A549 (cell line): Measurements from ENCODE around the gene LRP6. TPM values are rescaled to one million over a fixed set of nuclear protein-coding genes. Genes with fewer than 3 reads are reported as not detected.
"Not testable (repeated sequence)": the region's sequence is repeated elsewhere in the genome, so short reads cannot be mapped to it uniquely, and the experiment has no call there.

Experiments used
- ATAC-seq, 2 experiments: fragments of 200-7000 bp in 1 of 2; fragments of >200 bp in 1 of 2; cut with Nextera tagmentation in 1 of 2; cut with Tn5 transposase in 1 of 2; 3 replicates each; pipeline versions ENCODE4 v1.8.0 to v1.9.1; 2018 to 2020; ENCODE audit warnings: mild to moderate bottlenecking in 1 of 2, moderate library complexity in 1 of 2
- CTCF ChIA-PET: fragments of 300-600 bp; sonication (Branson Sonifier 250); formaldehyde crosslinking; extraction: SDS; loops from one replicate; lab custom pipeline; 2021; ENCODE audit warnings: antibody characterized with exemption, inconsistent platforms; lab: Yijun Ruan, JAX
- POLR2A ChIA-PET: fragments of 350-600 bp; formaldehyde crosslinking; extraction: SDS; loops from one replicate; lab custom pipeline; 2021; ENCODE audit warnings: antibody characterized with exemption, inconsistent platforms; lab: Yijun Ruan, JAX
- DNase-seq, 2 experiments: peaks; one replicate each; pipeline versions ENCODE4 v3.0.0 to v3.0.0-alpha.2; 2011 to 2016; ENCODE audit warnings: low read depth in 1 of 2, low spot score in 1 of 2
- FAIRE-seq: peaks from 2 replicates; lab custom pipeline; 2011; peaks lifted over from hg19 to GRCh38; lab: Jason Lieb, UNC
- H3K27ac ChIP-seq, 2 experiments: fragments of >200 bp; sonication (Bioruptor Twin); formaldehyde crosslinking; 3 replicates each; pipeline ENCODE4 v1.5.1; 2016 to 2017
- H3K4me1 ChIP-seq: fragments of >200 bp; sonication (Bioruptor Twin); formaldehyde crosslinking; 3 replicates; pipeline ENCODE4 v1.6.1; 2016
- H3K4me2 ChIP-seq: fragments of >200 bp; sonication (Bioruptor Twin); formaldehyde crosslinking; 3 replicates; pipeline ENCODE4 v1.6.1; 2016
- H3K4me3 ChIP-seq: fragments of >200 bp; sonication (Bioruptor Twin); formaldehyde crosslinking; 3 replicates; pipeline ENCODE4 v1.5.1; 2016
- H3K9me3 ChIP-seq: fragments of >200 bp; sonication (Bioruptor Twin); formaldehyde crosslinking; 3 replicates; pipeline ENCODE4 v1.6.1; 2016
- CHD2 ChIP-seq: fragments of 150-350 bp; IDR thresholded peaks from 2 replicates; pipeline ENCODE4 v1.6.1; 2014; ENCODE audit warnings: low read length; ENCODE audit not compliant: partially characterized antibody
- EHF ChIP-seq: fragments of 250-450 bp; sonication (Bioruptor Pico); IDR thresholded peaks from 2 replicates; pipeline ENCODE4 v1.5.0; 2020; ENCODE audit warnings: mild to moderate bottlenecking
- EHMT2 ChIP-seq: fragments of 200-600 bp; sonication (generic); IDR thresholded peaks from 2 replicates; pipeline ENCODE4 v1.6.1; 2016; ENCODE audit warnings: antibody characterized with exemption, low read depth, mild to moderate bottlenecking, moderate library complexity
- FOSB ChIP-seq: fragments of 250-450 bp; sonication (Bioruptor Pico); IDR thresholded peaks from 2 replicates; pipeline ENCODE4 v1.5.0; 2020; ENCODE audit warnings: mild to moderate bottlenecking, moderate library complexity
- HOXB5 ChIP-seq: fragments of 250-450 bp; sonication (Bioruptor Pico); IDR thresholded peaks from 2 replicates; pipeline ENCODE4 v1.5.0; 2020; ENCODE audit warnings: mild to moderate bottlenecking, moderate library complexity
- KDM1A ChIP-seq: fragments of 200-600 bp; sonication (generic); IDR thresholded peaks from 2 replicates; pipeline ENCODE4 v1.6.1; 2016; ENCODE audit warnings: low read depth, mild to moderate bottlenecking
- MAZ ChIP-seq: fragments of 150-350 bp; IDR thresholded peaks from 2 replicates; pipeline ENCODE4 v1.6.1; 2014; ENCODE audit warnings: antibody characterized with exemption, low read depth, low read length, borderline replicate concordance
- NFE2L2 ChIP-seq: fragments of 150-350 bp; conservative IDR thresholded peaks from 2 replicates; pipeline ENCODE4 v1.6.1; 2014; ENCODE audit warnings: low read length
- PHF8 ChIP-seq: fragments of 200-600 bp; sonication (generic); IDR thresholded peaks from 2 replicates; pipeline ENCODE4 v1.6.1; 2016; ENCODE audit warnings: low read depth, mild to moderate bottlenecking, antibody characterized with exemption, moderate library complexity, borderline replicate concordance
- RAD21 ChIP-seq, 2 experiments: fragments of >200 bp in 1 of 2; sonication (Bioruptor Twin) in 1 of 2; formaldehyde crosslinking in 1 of 2; IDR thresholded peaks in 1 of 2; conservative IDR thresholded peaks in 1 of 2; 2 replicates in 1 of 2; 3 replicates in 1 of 2; pipeline ENCODE4 v1.6.1; 2012 to 2018; ENCODE audit warnings: inconsistent platforms in 1 of 2
- RARB ChIP-seq: fragments of 250-450 bp; sonication (Bioruptor Pico); IDR thresholded peaks from 2 replicates; pipeline ENCODE4 v1.8.0; 2021; ENCODE audit warnings: mild to moderate bottlenecking, moderate library complexity
- SREBF2 ChIP-seq: fragments of 450-650 bp; IDR thresholded peaks from 2 replicates; pipeline ENCODE4 v1.6.1; 2014; ENCODE audit warnings: mild to moderate bottlenecking, moderate library complexity
- TP53 ChIP-seq: fragments of 250-450 bp; sonication (Bioruptor Pico); IDR thresholded peaks from 2 replicates; pipeline ENCODE4 v1.5.0; 2021; ENCODE audit warnings: mild to moderate bottlenecking, moderate library complexity
- ZC3H11A ChIP-seq: fragments of 450-650 bp; IDR thresholded peaks from 2 replicates; pipeline ENCODE4 v1.6.1; 2014; ENCODE audit warnings: antibody characterized with exemption, mild to moderate bottlenecking
- ZFP36 ChIP-seq: fragments of 450-650 bp; IDR thresholded peaks from 2 replicates; pipeline ENCODE4 v1.6.1; 2014; ENCODE audit warnings: borderline replicate concordance; ENCODE audit not compliant: partially characterized antibody
- WGBS: methylation state at CpG from one replicate; pipeline ENCODE4 v1.1.6; 2017; ENCODE audit errors: missing lambda C conversion rate; 5-methylcytosine and 5-hydroxymethylcytosine counted together
- polyA plus RNA-seq, 4 experiments: library from polyadenylated mRNA; depleted of rRNA in 3 of 4; stranded (reverse); fragments of >200 nt; fragmentation: RNase III in 1 of 4; extraction: RNeasy Plus Mini Kit Qiagen cat#74134 plus additional on column Dnase treatment in 1 of 4; gene quantifications; 2 replicates in 3 of 4; 3 replicates in 1 of 4; pipeline ENCODE4 v1.2.3, GENCODE V29; 2011 to 2017
- TF ChIP-seq, protein P1 (sequence below): fragments of 150-350 bp; IDR thresholded peaks from 2 replicates; pipeline ENCODE4 v1.6.1; 2014; ENCODE audit warnings: low read depth, mild to moderate bottlenecking, low read length
- TF ChIP-seq, protein P2 (sequence below): fragments of >200 bp; sonication (Bioruptor Twin); formaldehyde crosslinking; IDR thresholded peaks from 3 replicates; pipeline ENCODE4 v1.6.1; 2016
- TF ChIP-seq, protein P3 (sequence below): fragments of 450-650 bp; IDR thresholded peaks from 2 replicates; pipeline ENCODE4 v1.6.1; 2014; ENCODE audit warnings: antibody characterized with exemption
- TF ChIP-seq, protein P4 (sequence below): fragments of 200-600 bp; sonication (generic); IDR thresholded peaks from 2 replicates; pipeline ENCODE4 v1.6.1; 2016; ENCODE audit warnings: antibody characterized with exemption, mild to moderate bottlenecking, moderate library complexity
- TF ChIP-seq, protein P5 (sequence below): IDR thresholded peaks from 2 replicates; pipeline ENCODE4 v1.6.1; 2012; ENCODE audit warnings: low read depth, borderline replicate concordance

The LRP6 gene
- polyA plus RNA-seq, 2 of the 4 experiments (the other 2 are of a cell fraction): 26.6 to 50.3 TPM

DNA sequence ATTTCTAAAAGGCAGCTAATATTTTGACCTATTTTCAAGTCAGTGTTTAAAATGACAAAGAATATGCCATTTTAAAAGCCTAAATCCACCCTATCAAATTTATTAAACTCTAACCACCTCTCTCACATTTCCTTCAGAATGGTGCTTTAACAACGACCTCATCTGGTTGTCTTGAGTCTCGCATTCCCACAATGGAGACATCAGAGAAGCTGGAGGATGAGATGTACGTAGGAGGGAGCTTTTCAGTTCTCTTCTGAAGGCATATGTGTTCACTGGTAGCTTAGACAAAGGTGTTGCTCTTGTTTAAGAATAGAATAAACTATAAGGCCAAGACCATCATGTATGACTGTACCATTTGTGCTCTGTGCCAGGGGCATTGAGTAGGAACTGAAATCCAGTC, 113.2 kb downstream of the LRP6 start:
- POLR2A ChIA-PET: no interaction called here
- no peak for ATAC-seq

DNA sequence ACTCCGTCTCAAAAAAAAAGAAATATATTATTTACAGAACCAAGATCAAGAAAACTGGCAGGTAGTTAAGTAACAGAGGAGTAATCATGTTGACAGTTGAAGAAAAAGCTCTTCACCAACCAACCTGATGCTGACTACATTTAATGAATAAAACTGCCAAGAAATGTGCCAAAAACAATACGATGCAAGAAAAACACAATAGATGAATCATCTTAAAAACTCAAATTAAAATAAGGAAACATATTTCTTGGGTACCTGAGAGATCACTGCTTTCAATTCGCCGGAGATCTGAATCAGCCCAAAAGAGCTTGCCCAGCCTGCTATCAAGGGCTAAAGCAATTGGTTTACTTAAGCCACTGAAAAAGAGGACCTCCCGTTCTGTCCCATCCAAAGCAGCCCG, 119.7 kb downstream of the LRP6 start:
- FAIRE-seq: no peak
- no peak for ATAC-seq
- 92% methylated on average over 6 of the region's 6 CpGs for WGBS

More for the DNA sequence above, 113.2 kb downstream of the LRP6 start:
- Histone ChIP-seq H3K4me2 (no peak overlapping the region), H3K27ac (no peak overlapping the region), H3K4me1 (no peaks in the 10 kb centered on the region), H3K4me3 (no peak overlapping the region), H3K9me3 (no peaks in the 10 kb centered on the region)
- no peak for TF ChIP-seq EHF (CRISPR knock-in tag)
- no peak for TF ChIP-seq RARB
- no peak for TF ChIP-seq FOSB (CRISPR knock-in tag)
- no peak for TF ChIP-seq PHF8
- TF ChIP-seq, protein P1, sequence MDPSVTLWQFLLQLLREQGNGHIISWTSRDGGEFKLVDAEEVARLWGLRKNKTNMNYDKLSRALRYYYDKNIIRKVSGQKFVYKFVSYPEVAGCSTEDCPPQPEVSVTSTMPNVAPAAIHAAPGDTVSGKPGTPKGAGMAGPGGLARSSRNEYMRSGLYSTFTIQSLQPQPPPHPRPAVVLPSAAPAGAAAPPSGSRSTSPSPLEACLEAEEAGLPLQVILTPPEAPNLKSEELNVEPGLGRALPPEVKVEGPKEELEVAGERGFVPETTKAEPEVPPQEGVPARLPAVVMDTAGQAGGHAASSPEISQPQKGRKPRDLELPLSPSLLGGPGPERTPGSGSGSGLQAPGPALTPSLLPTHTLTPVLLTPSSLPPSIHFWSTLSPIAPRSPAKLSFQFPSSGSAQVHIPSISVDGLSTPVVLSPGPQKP: no peak
- CTCF ChIA-PET: interaction anchor here (0.9 to 1.3 kb wide), 3 partner anchors 12 to 181 kb away, joined by 3 read pairs; no protein-coding TSS in a partner anchor
- FAIRE-seq (no peak), DNase-seq (no peak)
- 93% methylated on average over 3 of the region's 3 CpGs for WGBS

DNA sequence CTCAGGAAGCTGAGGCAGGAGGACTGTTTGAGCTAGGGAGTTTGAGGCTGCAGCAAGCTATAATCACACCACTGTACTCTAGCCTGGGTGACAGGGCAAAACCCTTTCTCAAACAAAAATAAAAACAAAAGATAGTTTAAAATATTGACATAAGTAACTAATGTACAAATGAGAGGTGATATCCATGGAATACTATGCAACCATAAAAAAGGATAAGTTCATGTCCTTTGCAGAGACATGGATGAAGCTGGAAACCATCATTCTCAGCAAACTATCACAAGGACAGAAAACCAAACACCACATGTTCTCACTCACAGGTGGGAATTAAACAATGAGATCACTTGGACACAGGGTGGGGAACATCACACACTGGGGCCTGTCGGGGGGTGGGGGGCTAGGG, 122.3 kb downstream of the LRP6 start:
- H3K27ac ChIP-seq, FAIRE-seq, ATAC-seq, H3K4me2 ChIP-seq, DNase-seq, POLR2A ChIA-PET, H3K4me1 ChIP-seq, H3K4me3 ChIP-seq, H3K9me3 ChIP-seq: not testable (repeated sequence)
- CTCF ChIA-PET: interaction anchor here (0.9 kb wide), 1 partner anchor 13 kb away, joined by 3 read pairs; no protein-coding TSS in a partner anchor
- no CpG with 5 or more reads among the region's 1 CpG for WGBS

More for the DNA sequence above, 119.7 kb downstream of the LRP6 start:
- Histone ChIP-seq H3K27ac (no peak overlapping the region), H3K4me2 (no peak overlapping the region), H3K9me3 (no peaks in the 10 kb centered on the region), H3K4me3 (no peak overlapping the region), H3K4me1 (no peaks in the 10 kb centered on the region)
- CTCF ChIA-PET: interaction anchor here (0.5 to 0.6 kb wide), 2 partner anchors 181 to 1573 kb away, joined by 3 to 4 read pairs; no protein-coding TSS in a partner anchor
- POLR2A ChIA-PET: no interaction called here
- no peak for DNase-seq
- TF ChIP-seq SREBF2 (no peak), MAZ (no peak)
- TF ChIP-seq, all 56 proteins: peak for 0

DNA sequence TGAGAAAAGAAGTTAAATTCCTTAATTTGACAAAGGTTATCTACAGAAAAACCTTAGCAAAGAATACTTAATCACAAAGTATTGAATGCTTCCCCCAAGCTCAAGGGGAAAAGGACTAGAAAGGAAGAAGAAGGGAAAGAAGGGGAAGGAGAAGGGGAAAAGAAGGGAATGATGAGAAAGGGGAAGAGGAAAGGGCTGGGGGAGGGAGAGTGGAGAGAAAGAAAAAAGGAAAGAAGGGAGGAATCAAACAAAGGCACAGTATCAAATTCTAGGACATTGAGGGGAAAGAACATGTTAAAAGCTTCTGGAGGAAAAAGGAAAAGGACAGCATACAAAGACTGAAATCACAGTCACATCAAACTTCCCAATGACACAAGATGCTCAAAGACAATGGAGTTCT, 125.8 kb downstream of the LRP6 start:
- FAIRE-seq (no peak), DNase-seq (no peak), ATAC-seq (no peak)
- POLR2A ChIA-PET: interaction anchor here (0.5 kb wide), 1 partner anchor 82 kb away, joined by 8 read pairs; no protein-coding TSS in a partner anchor
- CTCF ChIA-PET: interaction anchor here (1.3 kb wide), 2 partner anchors 13 to 81 kb away, joined by 3 read pairs; no protein-coding TSS in a partner anchor
- Histone ChIP-seq H3K4me3 (no peak overlapping the region), H3K4me2 (no peak overlapping the region), H3K4me1 (peaks cover 28% of the 10 kb centered on the region), H3K9me3 (no peaks in the 10 kb centered on the region), H3K27ac (no peak overlapping the region)
- TF ChIP-seq ZFP36 (no peak), RAD21 (conservative IDR thresholded peaks at IDR 0.05 in 1 of 2, IDR thresholded peaks at IDR 0.05 in 1 of 2) (no peak), EHMT2 (no peak), FOSB (CRISPR knock-in tag) (no peak), TP53 (CRISPR knock-in tag) (no peak), ZC3H11A (no peak), KDM1A (no peak), CHD2 (no peak), HOXB5 (CRISPR knock-in tag) (no peak), NFE2L2 (no peak), SREBF2 (no peak)
- TF ChIP-seq, protein P2, sequence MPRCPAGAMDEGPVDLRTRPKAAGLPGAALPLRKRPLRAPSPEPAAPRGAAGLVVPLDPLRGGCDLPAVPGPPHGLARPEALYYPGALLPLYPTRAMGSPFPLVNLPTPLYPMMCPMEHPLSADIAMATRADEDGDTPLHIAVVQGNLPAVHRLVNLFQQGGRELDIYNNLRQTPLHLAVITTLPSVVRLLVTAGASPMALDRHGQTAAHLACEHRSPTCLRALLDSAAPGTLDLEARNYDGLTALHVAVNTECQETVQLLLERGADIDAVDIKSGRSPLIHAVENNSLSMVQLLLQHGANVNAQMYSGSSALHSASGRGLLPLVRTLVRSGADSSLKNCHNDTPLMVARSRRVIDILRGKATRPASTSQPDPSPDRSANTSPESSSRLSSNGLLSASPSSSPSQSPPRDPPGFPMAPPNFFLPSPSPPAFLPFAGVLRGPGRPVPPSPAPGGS: no peak
- TF ChIP-seq, protein P3, sequence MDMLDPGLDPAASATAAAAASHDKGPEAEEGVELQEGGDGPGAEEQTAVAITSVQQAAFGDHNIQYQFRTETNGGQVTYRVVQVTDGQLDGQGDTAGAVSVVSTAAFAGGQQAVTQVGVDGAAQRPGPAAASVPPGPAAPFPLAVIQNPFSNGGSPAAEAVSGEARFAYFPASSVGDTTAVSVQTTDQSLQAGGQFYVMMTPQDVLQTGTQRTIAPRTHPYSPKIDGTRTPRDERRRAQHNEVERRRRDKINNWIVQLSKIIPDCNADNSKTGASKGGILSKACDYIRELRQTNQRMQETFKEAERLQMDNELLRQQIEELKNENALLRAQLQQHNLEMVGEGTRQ: no peak
- TF ChIP-seq, protein P4, sequence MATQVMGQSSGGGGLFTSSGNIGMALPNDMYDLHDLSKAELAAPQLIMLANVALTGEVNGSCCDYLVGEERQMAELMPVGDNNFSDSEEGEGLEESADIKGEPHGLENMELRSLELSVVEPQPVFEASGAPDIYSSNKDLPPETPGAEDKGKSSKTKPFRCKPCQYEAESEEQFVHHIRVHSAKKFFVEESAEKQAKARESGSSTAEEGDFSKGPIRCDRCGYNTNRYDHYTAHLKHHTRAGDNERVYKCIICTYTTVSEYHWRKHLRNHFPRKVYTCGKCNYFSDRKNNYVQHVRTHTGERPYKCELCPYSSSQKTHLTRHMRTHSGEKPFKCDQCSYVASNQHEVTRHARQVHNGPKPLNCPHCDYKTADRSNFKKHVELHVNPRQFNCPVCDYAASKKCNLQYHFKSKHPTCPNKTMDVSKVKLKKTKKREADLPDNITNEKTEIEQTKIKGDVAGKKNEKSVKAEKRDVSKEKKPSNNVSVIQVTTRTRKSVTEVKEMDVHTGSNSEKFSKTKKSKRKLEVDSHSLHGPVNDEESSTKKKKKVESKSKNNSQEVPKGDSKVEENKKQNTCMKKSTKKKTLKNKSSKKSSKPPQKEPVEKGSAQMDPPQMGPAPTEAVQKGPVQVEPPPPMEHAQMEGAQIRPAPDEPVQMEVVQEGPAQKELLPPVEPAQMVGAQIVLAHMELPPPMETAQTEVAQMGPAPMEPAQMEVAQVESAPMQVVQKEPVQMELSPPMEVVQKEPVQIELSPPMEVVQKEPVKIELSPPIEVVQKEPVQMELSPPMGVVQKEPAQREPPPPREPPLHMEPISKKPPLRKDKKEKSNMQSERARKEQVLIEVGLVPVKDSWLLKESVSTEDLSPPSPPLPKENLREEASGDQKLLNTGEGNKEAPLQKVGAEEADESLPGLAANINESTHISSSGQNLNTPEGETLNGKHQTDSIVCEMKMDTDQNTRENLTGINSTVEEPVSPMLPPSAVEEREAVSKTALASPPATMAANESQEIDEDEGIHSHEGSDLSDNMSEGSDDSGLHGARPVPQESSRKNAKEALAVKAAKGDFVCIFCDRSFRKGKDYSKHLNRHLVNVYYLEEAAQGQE: no peak
- TF ChIP-seq, protein P5, sequence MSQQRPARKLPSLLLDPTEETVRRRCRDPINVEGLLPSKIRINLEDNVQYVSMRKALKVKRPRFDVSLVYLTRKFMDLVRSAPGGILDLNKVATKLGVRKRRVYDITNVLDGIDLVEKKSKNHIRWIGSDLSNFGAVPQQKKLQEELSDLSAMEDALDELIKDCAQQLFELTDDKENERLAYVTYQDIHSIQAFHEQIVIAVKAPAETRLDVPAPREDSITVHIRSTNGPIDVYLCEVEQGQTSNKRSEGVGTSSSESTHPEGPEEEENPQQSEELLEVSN: no peak
